ENCODE data around the gene BRD7. TPM values are rescaled to one million over a fixed set of nuclear protein-coding genes. Genes with fewer than 3 reads are reported as not detected.

BRD7 gene
- polyA plus RNA-seq, 2 of the 4 experiments (the other 2 are of a cell fraction), result 60.4 to 94.5 TPM

DNA sequence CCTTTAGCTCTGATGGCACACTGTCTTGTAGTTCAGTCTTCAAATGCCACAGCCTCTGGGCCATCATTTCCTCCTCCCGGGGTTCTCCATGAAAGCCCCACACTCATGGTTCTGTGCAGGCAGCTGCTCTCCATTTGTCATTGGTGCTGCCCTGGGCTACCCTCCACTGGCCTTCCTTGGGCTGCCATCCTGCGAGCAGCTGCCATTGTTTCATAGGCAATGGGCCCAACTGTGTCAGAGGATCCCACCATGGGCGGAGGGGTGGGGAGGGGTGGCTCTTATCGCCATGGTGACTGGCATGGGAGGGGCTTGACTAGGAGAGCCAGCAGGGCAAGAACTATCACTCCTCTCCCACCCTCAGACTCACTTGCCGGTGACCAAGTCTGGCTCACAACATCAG is 38.6 kb upstream of the BRD7 start (continued):
- TF ChIP-seq, protein P1, sequence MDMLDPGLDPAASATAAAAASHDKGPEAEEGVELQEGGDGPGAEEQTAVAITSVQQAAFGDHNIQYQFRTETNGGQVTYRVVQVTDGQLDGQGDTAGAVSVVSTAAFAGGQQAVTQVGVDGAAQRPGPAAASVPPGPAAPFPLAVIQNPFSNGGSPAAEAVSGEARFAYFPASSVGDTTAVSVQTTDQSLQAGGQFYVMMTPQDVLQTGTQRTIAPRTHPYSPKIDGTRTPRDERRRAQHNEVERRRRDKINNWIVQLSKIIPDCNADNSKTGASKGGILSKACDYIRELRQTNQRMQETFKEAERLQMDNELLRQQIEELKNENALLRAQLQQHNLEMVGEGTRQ (IDR thresholded peaks at IDR 0.05), result no peak
- no peak for TF ChIP-seq HOXB13 (CRISPR knock-in tag; IDR thresholded peaks at IDR 0.05; ENCODE audit: low read depth)
- no peak for TF ChIP-seq FOSB (CRISPR knock-in tag; IDR thresholded peaks at IDR 0.05)
- TF ChIP-seq PHF8 (IDR thresholded peaks at IDR 0.05; ENCODE audit: borderline replicate concordance, low read depth), result no peak
- TF ChIP-seq EHMT2 (IDR thresholded peaks at IDR 0.05; ENCODE audit: low read depth), result no peak
- TF ChIP-seq MAZ (IDR thresholded peaks at IDR 0.05; ENCODE audit: borderline replicate concordance, low read depth, low read length), result no peak
- TF ChIP-seq FOSL2 (IDR thresholded peaks at IDR 0.05), result no peak
- TF ChIP-seq FOSL2 (CRISPR knock-in tag; IDR thresholded peaks at IDR 0.05), result no peak

DNA sequence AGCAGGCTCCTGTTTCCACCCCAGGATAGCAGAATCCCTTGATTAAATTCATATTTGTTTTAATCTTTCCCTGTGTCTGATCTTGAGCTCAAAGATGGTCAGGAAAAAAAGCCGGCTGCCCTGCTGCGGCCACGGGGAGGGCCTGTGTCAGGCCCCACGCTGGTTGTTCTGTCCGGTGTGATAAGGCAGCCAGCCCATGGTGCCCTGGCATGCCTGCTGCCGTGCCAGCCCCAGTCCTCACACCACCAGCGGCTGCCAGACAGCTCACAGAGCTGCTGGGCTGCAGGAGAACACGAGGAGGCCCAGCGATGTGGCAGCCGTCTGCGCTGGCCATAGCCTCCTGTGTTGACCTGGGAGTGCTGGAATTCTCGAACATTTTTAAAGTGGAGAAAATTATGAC is 34.7 kb upstream of the BRD7 start:
- 72% methylated on average over 5 of the region's 12 CpGs for WGBS (ENCODE audit: missing lambda C conversion rate)
- no peaks in the 10 kb centered on the region for H3K4me1 ChIP-seq
- CTCF ChIA-PET, result no interaction called here
- ATAC-seq, result no peak
- no peaks in the 10 kb centered on the region for H3K9me3 ChIP-seq
- FAIRE-seq, result no peak
- no peak overlapping the region for H3K4me2 ChIP-seq
- POLR2A ChIA-PET, result no interaction called here
- no peak for DNase-seq (ENCODE audit: low read depth in 1 of 2, low spot score in 1 of 2)
- no peak for TF ChIP-seq FOXS1 (CRISPR knock-in tag; IDR thresholded peaks at IDR 0.05)
- TF ChIP-seq ZC3H11A (IDR thresholded peaks at IDR 0.05), result no peak
- no peak for TF ChIP-seq RAD21 (conservative IDR thresholded peaks at IDR 0.05 in 1 of 2, IDR thresholded peaks at IDR 0.05 in 1 of 2)
- TF ChIP-seq POLR2A (IDR thresholded peaks at IDR 0.05; ENCODE audit: low read length), result no peak
- TF ChIP-seq TP53 (CRISPR knock-in tag; IDR thresholded peaks at IDR 0.05), result no peak
- TF ChIP-seq CHD4 (IDR thresholded peaks at IDR 0.05; ENCODE audit: borderline replicate concordance), result no peak
- TF ChIP-seq ZNF302 (CRISPR knock-in tag; IDR thresholded peaks at IDR 0.05), result no peak
- no peak for TF ChIP-seq NPAS2 (CRISPR knock-in tag; IDR thresholded peaks at IDR 0.05; ENCODE audit: borderline replicate concordance)
- no peak for TF ChIP-seq PHF8 (IDR thresholded peaks at IDR 0.05; ENCODE audit: borderline replicate concordance, low read depth)
- TF ChIP-seq KDM1A (IDR thresholded peaks at IDR 0.05; ENCODE audit: low read depth), result no peak
- TF ChIP-seq FOSL2 (IDR thresholded peaks at IDR 0.05), result no peak
- TF ChIP-seq FOSL2 (CRISPR knock-in tag; IDR thresholded peaks at IDR 0.05), result no peak
- no peak for TF ChIP-seq EHMT2 (IDR thresholded peaks at IDR 0.05; ENCODE audit: low read depth)
- no peak for TF ChIP-seq SMC3 (IDR thresholded peaks at IDR 0.05)
- TF ChIP-seq FOSB (CRISPR knock-in tag; IDR thresholded peaks at IDR 0.05), result no peak
- TF ChIP-seq, protein P1 (IDR thresholded peaks at IDR 0.05), result no peak
- TF ChIP-seq, protein P2, sequence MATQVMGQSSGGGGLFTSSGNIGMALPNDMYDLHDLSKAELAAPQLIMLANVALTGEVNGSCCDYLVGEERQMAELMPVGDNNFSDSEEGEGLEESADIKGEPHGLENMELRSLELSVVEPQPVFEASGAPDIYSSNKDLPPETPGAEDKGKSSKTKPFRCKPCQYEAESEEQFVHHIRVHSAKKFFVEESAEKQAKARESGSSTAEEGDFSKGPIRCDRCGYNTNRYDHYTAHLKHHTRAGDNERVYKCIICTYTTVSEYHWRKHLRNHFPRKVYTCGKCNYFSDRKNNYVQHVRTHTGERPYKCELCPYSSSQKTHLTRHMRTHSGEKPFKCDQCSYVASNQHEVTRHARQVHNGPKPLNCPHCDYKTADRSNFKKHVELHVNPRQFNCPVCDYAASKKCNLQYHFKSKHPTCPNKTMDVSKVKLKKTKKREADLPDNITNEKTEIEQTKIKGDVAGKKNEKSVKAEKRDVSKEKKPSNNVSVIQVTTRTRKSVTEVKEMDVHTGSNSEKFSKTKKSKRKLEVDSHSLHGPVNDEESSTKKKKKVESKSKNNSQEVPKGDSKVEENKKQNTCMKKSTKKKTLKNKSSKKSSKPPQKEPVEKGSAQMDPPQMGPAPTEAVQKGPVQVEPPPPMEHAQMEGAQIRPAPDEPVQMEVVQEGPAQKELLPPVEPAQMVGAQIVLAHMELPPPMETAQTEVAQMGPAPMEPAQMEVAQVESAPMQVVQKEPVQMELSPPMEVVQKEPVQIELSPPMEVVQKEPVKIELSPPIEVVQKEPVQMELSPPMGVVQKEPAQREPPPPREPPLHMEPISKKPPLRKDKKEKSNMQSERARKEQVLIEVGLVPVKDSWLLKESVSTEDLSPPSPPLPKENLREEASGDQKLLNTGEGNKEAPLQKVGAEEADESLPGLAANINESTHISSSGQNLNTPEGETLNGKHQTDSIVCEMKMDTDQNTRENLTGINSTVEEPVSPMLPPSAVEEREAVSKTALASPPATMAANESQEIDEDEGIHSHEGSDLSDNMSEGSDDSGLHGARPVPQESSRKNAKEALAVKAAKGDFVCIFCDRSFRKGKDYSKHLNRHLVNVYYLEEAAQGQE (IDR thresholded peaks at IDR 0.05), result no peak
- TF ChIP-seq NR3C1 (IDR thresholded peaks at IDR 0.05), result no peak
- TF ChIP-seq NFE2L2 (conservative IDR thresholded peaks at IDR 0.05; ENCODE audit: low read length), result no peak
- no peak for TF ChIP-seq TFCP2L1 (CRISPR knock-in tag; IDR thresholded peaks at IDR 0.05)
- H3K4me3 ChIP-seq, result no peak overlapping the region
- no peak overlapping the region for H3K27ac ChIP-seq

Data from A549 (cell line).